ENCODE results near the gene DDX1. TPM values are rescaled to one million over a fixed set of nuclear protein-coding genes. Genes with fewer than 3 reads are reported as not detected.

The DDX1 gene
- total and polyA plus RNA-seq, 2 of the 4 experiments (the other 2 are of a cell fraction): 73.6 to 74.9 TPM

DNA sequence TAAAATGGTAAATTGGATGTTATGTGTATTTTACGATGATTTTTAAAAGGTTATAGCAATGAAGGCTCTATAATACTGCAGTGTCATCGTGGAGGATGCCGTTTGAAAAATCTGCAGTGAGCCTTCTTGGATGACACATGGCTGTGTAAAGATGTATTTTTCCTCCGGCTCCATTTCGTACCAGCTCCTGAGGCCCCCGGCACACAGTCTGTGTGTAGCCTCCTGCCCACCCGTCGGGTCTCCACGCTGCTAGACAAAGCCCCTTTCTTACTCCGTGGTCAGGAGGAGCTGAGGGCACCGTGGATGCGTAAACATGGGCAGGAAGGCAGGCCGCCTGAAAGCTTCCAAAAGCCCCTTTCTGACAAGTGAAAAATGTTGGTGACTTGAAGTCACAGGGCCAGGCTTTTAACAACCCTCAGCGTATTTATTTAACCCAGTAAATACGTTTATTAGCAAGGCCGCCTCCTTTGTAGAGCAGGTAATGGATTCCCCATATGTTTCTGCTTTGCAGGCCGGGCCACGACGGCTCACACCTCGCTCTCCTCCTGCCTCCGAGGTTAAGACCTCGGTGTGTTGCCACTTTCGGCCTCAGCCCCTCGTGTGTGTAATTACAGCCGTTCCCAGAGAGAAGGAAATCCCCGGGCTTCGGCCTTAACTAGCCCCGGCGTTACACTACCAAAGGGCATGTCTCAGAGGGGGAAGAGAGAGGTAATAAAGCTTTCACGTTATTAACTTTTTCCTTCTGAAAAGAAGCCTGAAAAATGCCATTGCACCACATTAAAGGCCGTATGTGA lies 72.8 kb downstream of the DDX1 start:
- no peak overlapping the region for H2AFZ ChIP-seq (replicated peaks; ENCODE audit: low read length, poor library complexity)
- H3K4me1 ChIP-seq (ENCODE audit: control insufficient read depth, insufficient read depth, low read length): no peaks in the 10 kb centered on the region
- H4K8ac ChIP-seq (ENCODE audit: low read depth in 2 of 2, low read length in 2 of 2): no peak overlapping the region
- no peak overlapping the region for H3K9ac ChIP-seq (ENCODE audit: low read depth, low read length)
- CTCF ChIA-PET: no interaction called here
- ATAC-seq (ENCODE audit: low read depth) (no peak), DNase-seq (no peak)
- H3K18ac ChIP-seq (ENCODE audit: low read depth, low read length): no peak overlapping the region
- H3K79me1 ChIP-seq (ENCODE audit: low read depth in 1 of 2, low read length in 2 of 2): no peaks in the 10 kb centered on the region
- dilution Hi-C loops (cut with HindIII; ENCODE audit: low sequenced_read_pairs, unreplicated experiment) (no loop called here), in situ Hi-C loops (cut with MboI; ENCODE audit: low sequenced_read_pairs) (no loop called here), intact Hi-C loops (cut with micrococcal nuclease) (no loop called here)
- H3K27me3 ChIP-seq (ENCODE audit: control insufficient read depth, insufficient read depth, low read length): no peaks in the 10 kb centered on the region
- POLR2A ChIA-PET (ENCODE audit: unreplicated experiment): no interaction called here
- H3K4me3 ChIP-seq (ENCODE audit: insufficient read depth, low read depth, low read length): no peak overlapping the region
- H4K91ac ChIP-seq (ENCODE audit: insufficient read depth, low read depth, low read length): no peak overlapping the region
- 49% methylated on average over 6 of the region's 31 CpGs; no CpG with 5 or more reads in 1 of the 2 experiments for WGBS, 2 experiments (ENCODE audit: extremely low coverage in 2 of 2, insufficient read length in 1 of 2)
- H2BK20ac ChIP-seq (ENCODE audit: low read depth, low read length): no peak overlapping the region
- H2AK5ac ChIP-seq (ENCODE audit: low read depth, low read length): no peak overlapping the region
- no peak overlapping the region for H2BK15ac ChIP-seq (ENCODE audit: low read depth, low read length)
- H2BK5ac ChIP-seq (ENCODE audit: low read depth, low read length, poor library complexity, severe bottlenecking): no peak overlapping the region
- H3K36me3 ChIP-seq (ENCODE audit: control insufficient read depth, insufficient read depth, low read length): no peaks in the 10 kb centered on the region
- no peak overlapping the region for H3K23ac ChIP-seq (ENCODE audit: low read depth, low read length)
- H3K27ac ChIP-seq (ENCODE audit: insufficient read depth, low read length): no peak overlapping the region
- BruUV-seq (replicated peaks): no TSS peak
- H2AK9ac ChIP-seq (replicated peaks; ENCODE audit: low read depth, low read length, poor library complexity): no peak overlapping the region
- no peaks in the 10 kb centered on the region for H3K9me1 ChIP-seq (ENCODE audit: insufficient read depth, low read length)
- no peaks in the 10 kb centered on the region for H4K20me1 ChIP-seq (ENCODE audit: insufficient read depth, low read length)
- no peak overlapping the region for H2BK120ac ChIP-seq (ENCODE audit: low read depth, low read length)
- TF ChIP-seq, protein P1, sequence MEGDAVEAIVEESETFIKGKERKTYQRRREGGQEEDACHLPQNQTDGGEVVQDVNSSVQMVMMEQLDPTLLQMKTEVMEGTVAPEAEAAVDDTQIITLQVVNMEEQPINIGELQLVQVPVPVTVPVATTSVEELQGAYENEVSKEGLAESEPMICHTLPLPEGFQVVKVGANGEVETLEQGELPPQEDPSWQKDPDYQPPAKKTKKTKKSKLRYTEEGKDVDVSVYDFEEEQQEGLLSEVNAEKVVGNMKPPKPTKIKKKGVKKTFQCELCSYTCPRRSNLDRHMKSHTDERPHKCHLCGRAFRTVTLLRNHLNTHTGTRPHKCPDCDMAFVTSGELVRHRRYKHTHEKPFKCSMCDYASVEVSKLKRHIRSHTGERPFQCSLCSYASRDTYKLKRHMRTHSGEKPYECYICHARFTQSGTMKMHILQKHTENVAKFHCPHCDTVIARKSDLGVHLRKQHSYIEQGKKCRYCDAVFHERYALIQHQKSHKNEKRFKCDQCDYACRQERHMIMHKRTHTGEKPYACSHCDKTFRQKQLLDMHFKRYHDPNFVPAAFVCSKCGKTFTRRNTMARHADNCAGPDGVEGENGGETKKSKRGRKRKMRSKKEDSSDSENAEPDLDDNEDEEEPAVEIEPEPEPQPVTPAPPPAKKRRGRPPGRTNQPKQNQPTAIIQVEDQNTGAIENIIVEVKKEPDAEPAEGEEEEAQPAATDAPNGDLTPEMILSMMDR (conservative IDR thresholded peaks at IDR 0.05; ENCODE audit: low read depth, low read length): no peak
- TF ChIP-seq RFX5 (IDR thresholded peaks at IDR 0.05; ENCODE audit: low read depth, low read length): no peak
- TF ChIP-seq CHD1 (IDR thresholded peaks at IDR 0.05; ENCODE audit: low read depth, low read length): no peak
- TF ChIP-seq SMC3 (IDR thresholded peaks at IDR 0.05; ENCODE audit: low read depth, low read length): no peak
- TF ChIP-seq NFE2L2 (IDR thresholded peaks at IDR 0.05; ENCODE audit: low read depth, low read length): no peak
- no peak for TF ChIP-seq MXI1 (IDR thresholded peaks at IDR 0.05; ENCODE audit: borderline replicate concordance, low read depth, low read length)
- no peak for TF ChIP-seq CEBPB (IDR thresholded peaks at IDR 0.05; ENCODE audit: low read depth, low read length)
- no peak for TF ChIP-seq MAZ (IDR thresholded peaks at IDR 0.05; ENCODE audit: borderline replicate concordance, low read depth, low read length)
- TF ChIP-seq FOS (IDR thresholded peaks at IDR 0.05; ENCODE audit: low read depth, low read length): no peak
- no peak for TF ChIP-seq POLR2A (IDR thresholded peaks at IDR 0.05; ENCODE audit: low read depth, low read length)
- no peak for TF ChIP-seq MAFK (IDR thresholded peaks at IDR 0.05; ENCODE audit: low read depth, low read length)
- TF ChIP-seq, protein P2, sequence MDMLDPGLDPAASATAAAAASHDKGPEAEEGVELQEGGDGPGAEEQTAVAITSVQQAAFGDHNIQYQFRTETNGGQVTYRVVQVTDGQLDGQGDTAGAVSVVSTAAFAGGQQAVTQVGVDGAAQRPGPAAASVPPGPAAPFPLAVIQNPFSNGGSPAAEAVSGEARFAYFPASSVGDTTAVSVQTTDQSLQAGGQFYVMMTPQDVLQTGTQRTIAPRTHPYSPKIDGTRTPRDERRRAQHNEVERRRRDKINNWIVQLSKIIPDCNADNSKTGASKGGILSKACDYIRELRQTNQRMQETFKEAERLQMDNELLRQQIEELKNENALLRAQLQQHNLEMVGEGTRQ (IDR thresholded peaks at IDR 0.05; ENCODE audit: low read depth, low read length): no peak
- TF ChIP-seq ELK1 (IDR thresholded peaks at IDR 0.05; ENCODE audit: borderline replicate concordance, low read depth, low read length): no peak
- TF ChIP-seq RAD21 (IDR thresholded peaks at IDR 0.05; ENCODE audit: low read length): no peak
- no peak for TF ChIP-seq RCOR1 (IDR thresholded peaks at IDR 0.05; ENCODE audit: insufficient replicate concordance, low read length)
- no peak for TF ChIP-seq BHLHE40 (IDR thresholded peaks at IDR 0.05; ENCODE audit: low read depth, low read length)
- no peak overlapping the region for H3K4ac ChIP-seq (ENCODE audit: low read depth, low read length)
- no peaks in the 10 kb centered on the region; the same call in 1 of the 2 replicates for H3K9me3 ChIP-seq (ENCODE audit: control insufficient read depth, insufficient read depth, low read length)
- no peak overlapping the region for H3K56ac ChIP-seq (ENCODE audit: extremely low read depth, insufficient read depth, low read length)
- H3K4me2 ChIP-seq (ENCODE audit: low read depth, low read length): no peak overlapping the region
- H3K14ac ChIP-seq (replicated peaks; ENCODE audit: low read depth, low read length): no peak overlapping the region
- H4K5ac ChIP-seq (ENCODE audit: low read depth, low read length): no peak overlapping the region

Data from IMR-90 (cell line).